Renal cortical epithelial cell (primary cell): ENCODE results near the gene HOXC4. TPM values are rescaled to one million over a fixed set of nuclear protein-coding genes. Genes with fewer than 3 reads are reported as not detected.
"Not testable (repeated sequence)": the region's sequence is repeated elsewhere in the genome, so short reads cannot be mapped to it uniquely, and the experiment has no call there.

Experiments
- DNase-seq: peaks from one replicate; pipeline ENCODE4 v3.0.0-alpha.2; 2011; ENCODE audit warnings: low read depth
- total RNA-seq: library from RNA; depleted of rRNA; stranded (reverse); fragments of >200 nt; gene quantifications from 2 replicates; pipeline ENCODE4 v1.2.3, GENCODE V29; 2014

The HOXC4 gene
- total RNA-seq, 1 donor from 2014 or later = 1.5 TPM

DNA sequence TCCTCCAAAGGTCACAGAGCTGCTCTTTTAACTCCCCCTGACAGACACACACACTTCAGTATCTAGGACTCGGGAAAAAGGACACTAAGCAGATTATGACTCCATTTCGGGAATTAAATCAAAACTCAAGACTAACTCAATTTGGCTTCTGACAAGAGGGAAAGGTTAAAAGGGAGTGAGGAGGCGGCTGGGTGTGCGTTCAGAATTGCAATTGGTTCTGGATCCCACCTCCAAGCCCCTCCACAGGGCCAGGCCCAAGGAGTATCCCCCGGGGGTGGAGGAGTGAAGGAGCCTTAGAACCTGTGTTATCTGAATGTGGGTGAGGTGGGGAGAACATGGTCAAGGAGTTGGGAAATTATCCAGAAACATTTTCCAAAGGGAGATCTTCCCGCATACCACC lies 35.8 kb downstream of the HOXC4 start:
- DNase-seq = not testable (repeated sequence)

DNA sequence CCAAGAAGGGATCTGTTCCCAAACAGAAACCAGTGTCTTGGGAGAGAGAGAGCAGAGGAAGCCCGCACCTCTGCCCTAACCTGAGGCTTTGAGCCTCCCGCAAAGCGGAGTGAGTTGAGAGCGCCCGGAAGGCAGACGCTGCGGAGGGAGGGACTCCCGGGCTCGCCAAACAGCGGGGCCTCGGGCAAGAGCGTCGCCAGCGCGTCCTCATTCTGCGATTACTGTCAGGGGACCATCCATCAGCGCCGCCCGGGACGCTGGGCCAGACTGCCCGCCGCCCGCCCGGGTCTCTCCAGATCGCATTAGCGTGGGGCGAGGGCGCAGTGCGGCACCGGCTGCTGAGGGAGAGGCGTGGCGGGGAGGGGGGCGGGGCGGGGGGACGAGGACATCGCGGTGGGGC lies 36.7 kb downstream of the HOXC4 start:
- DNase-seq = not testable (repeated sequence)

DNA sequence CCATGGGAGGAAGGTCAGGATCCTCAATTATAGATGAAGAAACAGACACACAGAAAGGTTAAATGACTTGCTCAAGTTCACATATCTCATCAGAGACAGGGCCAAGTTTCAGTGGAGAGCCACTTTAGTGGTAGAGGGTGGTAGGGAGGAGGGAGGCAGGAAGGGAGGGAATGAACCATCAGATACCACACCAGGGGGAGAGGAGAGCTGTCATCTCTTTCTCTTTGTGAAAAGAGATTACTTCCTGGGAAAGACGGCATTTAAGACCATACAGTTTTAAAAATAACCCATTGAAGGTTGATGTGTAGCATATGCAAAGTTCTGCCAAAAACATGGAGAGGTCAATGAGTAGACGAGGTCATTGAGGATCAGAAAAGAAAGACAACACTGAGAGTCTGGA lies 39.3 kb downstream of the HOXC4 start:
- DNase-seq = not testable (repeated sequence)

DNA sequence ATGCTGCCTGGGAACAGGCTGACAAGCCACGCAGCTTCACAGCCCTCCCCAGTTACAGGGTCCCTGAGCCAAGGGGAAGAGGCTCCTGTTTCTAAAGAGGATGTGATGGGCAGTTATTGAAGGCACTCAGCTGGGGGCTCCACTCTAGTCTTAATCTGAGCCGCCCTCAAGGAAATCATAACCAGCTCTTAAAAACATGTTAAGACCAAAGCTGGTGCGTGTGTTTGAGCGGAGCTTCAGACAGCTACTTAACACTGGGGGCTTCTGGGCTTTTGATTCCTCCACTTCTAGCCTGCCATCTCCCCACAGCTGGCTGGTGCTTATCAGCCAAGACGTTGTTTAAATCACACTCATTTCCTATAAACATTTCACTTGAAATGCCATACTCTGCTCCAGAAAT lies 42.3 kb downstream of the HOXC4 start:
- DNase-seq = not testable (repeated sequence)

DNA sequence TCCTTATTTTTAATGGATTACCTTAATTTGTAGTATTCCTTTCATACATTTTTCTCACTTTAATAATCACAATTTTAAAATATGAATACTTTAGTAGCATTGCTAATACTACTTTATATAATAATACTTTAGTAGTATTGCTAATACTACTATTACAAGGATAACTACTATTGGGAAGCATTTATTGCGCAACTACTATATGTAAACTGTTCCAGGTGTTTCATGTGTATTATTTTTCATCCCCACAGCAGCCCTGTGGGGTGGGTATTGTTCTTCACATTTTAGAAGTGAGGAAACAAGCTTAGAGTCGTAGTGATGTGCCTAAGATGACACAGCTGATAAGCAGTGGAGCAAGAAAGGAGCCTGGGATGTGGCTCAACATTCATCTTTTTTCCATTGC lies 45.0 kb downstream of the HOXC4 start:
- not testable (repeated sequence) for DNase-seq

DNA sequence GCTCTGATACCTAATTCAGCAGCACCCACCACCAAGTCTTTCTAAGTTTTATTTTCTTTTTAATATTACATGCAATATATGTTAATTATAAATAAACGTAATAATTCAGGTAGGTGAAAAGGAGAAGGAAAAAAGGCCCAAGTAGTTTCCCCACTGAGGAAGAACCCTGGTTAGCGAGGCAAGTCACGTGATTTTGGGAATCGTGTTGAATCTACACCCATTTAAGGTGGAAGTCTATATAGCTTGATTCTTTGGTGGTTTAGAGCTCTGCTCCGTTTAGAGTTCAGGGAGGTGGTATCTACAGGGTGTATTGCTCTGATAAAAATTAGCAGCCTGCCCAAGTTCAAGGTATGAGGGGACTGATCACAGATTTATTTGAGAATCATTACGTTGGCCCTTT lies 47.0 kb downstream of the HOXC4 start:
- not testable (repeated sequence) for DNase-seq

DNA sequence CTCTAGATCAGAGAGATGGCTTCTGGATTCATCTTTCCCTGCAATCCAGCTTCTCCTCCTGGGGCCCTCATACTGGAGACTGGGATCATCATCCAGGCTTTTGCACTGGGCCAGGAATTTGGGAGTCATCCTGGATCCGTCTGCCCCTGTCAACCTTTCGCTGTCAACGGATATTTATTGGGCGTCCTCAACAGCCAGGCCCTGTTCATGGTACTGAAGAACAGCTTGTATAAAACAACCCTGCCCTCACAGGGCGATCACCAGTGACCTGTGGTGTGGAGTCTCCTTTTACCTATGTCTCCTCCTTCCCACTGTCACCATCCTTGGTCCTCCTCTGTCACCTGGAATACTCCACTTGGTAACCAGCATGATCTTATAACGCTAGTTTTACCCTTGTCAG lies 48.6 kb downstream of the HOXC4 start:
- DNase-seq = not testable (repeated sequence)

DNA sequence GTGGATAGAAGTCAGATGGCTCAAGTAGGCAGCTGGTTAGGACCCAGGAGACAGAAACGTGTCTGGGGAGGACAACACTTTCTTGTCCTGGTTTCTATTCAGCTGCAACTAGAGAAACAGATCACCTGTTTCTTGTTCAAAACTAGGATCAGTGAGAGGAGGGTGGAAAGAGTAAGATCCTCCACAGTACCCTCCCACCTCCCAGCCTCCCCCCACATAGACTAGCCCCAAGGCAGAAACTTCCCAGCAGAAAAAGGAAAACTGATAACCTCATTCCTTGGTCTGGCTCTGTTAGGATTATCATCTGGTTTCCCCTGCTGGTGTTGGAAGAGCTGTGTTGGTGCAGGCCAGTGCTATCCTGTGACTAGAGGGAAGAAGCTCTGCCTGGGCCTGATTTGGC lies 50.2 kb downstream of the HOXC4 start:
- not testable (repeated sequence) for DNase-seq

Other genes starting within 250 kb of the HOXC4 start
- gene HOXC13, start 115.0 kb upstream of the HOXC4 start, total RNA-seq = 0.15 TPM in 1 of 2 replicates, not detected in the other
- not detected in 2 replicates for gene HOXC12, start 98.9 kb upstream of the HOXC4 start, total RNA-seq
- 0.69 and 1.7 TPM in 2 replicates for gene HOXC11, start 80.7 kb upstream of the HOXC4 start, total RNA-seq
- gene HOTAIR, start 78.9 kb upstream of the HOXC4 start, total RNA-seq = 1.3 TPM in 1 of 2 replicates, not detected in the other
- gene HOXC10, start 68.7 kb upstream of the HOXC4 start, total RNA-seq = 1.6 and 15.3 TPM in 2 replicates
- gene HOXC9, start 53.7 kb upstream of the HOXC4 start, total RNA-seq = 5.9 and 6.5 TPM in 2 replicates
- gene HOXC8, start 44.9 kb upstream of the HOXC4 start, total RNA-seq = 0.87 and 1.8 TPM in 2 replicates
- 0.35 and 6.0 TPM in 2 replicates for gene HOXC6, start 25.4 kb upstream of the HOXC4 start, total RNA-seq
- 0.80 TPM in 1 of 2 replicates, not detected in the other for gene HOXC5, start 20.8 kb upstream of the HOXC4 start, total RNA-seq
- gene SMUG1, start 135.2 kb downstream of the HOXC4 start, total RNA-seq = 22.3 and 41.0 TPM in 2 replicates
- 35.4 and 97.5 TPM in 2 replicates for gene CBX5, start 226.3 kb downstream of the HOXC4 start, total RNA-seq
- 324 and 386 TPM in 2 replicates for gene HNRNPA1, start 226.9 kb downstream of the HOXC4 start, total RNA-seq
- gene NFE2, start 247.2 kb downstream of the HOXC4 start, total RNA-seq = 0.45 TPM in 1 of 2 replicates, not detected in the other